NCI-H82 treated with DMSO at 0.1 percent for 48 hours (cell line): Measurements from ENCODE around the gene DRICH1.
A peak's percentile ranks its signal among the peaks of the same experiment; 100 is the strongest.
"Not testable (repeated sequence)": the region's sequence is repeated elsewhere in the genome, so short reads cannot be mapped to it uniquely, and the experiment has no call there.

Experiments
- DNase-seq: peaks from one replicate; lab custom pipeline; 2025; ENCODE audit not compliant: unreplicated experiment; lab: John Stamatoyannopoulos, UW

The DRICH1 gene, protein sequence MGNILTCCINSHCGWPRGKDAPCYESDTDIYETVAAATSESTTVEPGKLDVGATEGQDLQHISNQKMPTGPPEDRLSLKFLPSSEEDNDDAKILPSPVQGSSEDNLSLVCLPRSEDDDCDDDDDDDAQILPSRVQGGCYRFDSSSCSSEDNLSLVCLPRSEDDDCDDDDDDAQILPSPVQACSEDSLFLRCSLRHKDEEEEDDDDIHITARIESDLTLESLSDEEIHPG

DNA sequence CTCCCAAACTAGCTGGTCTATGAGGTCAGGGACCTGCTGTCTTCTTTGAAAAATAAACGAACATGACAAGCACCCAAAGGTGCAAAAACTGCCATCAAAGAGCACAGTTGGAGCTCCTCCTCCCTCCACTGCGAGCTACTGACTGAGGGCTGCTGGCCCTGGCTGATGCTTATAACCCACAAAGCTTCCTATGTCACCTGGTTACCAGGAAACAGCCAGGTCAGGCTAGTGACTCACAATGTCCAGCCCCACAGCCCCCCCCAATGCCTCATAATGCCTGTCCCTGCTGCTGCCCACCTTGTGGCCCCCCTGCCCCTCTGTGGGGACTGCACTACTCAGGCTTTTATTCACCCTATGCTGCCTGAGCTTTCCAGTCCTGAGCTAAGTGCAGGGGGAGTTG is at the start of gene DRICH1:
Gene DRICH1, minus strand, starts transcription at position 144 of the 400 bp plus-strand sequence. CDS start 298 bp downstream, outside the sequence.
- DNase-seq = no peak

DNA sequence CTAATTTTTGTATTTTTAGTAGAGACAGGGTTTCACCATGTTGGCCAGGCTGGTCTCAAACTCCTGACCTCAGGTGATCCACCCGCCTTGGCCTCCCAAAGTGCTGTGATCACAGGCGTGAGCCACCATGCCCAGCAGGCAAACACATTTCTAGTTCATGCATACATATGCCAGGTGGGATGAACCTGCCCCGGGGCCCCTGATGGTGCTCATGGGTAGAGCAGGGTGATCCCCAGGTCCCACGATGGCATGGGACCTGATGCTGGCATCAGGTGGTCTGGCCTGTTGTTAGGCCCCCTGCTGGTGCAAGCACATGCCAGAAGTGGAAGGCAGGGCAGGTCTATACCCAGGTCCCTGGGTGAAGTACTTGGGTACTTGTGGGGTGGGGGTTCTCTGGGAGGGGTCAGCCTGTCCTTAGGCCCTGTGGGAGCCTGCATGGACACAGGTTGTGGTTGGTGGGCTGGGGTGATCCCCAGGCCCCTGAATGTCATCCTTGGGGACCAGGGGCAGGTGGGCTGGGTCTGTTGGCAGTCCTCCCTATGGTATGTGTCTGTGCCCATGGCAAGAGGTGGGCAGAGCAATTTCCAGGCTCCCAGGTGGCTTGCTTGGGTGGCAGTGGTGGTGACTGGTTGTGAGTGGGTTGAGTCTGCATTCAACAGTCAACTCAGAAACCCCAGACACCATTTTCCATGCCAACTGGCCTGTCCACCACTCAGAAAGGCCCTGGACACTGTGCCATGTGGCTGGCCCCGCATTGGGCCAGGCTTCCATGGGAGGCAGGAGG is 49.1 kb upstream of the DRICH1 start:
- DNase-seq = no peak

DNA sequence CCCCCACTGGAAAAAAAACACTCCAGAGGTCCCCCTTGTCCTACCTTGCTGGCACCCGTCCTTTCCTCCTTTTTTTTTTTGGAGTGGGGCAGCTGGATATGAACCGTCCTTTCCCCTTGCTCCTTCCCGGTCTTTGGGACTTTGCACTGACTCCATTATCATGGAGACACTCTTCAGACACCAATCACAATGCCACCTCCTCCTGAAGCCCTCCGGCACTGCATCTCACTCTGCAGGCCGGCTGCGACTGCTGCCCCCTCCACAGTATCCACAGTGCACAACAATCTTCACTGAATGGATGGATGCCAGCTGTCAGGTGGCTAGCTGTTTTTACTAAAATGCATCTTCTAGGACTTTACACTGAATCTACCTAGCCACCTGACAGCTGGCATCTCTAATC is 46.0 kb upstream of the DRICH1 start:
- no peak for DNase-seq

DNA sequence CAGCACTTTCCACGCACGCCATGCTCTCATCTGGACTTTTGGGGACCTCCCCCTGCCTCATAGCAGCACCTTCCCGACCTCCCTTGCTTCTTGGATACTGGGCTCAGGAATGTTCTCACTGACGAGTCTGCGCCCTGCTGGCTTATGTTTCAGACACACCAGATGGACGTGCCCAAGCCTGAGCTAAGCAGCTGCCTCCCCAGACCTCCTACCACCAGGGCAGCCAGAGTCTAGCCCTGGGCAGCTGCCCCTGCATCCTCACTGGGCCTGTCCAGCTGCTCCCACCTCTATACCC is 45.5 kb upstream of the DRICH1 start:
- DNase-seq = peak; percentile 0

DNA sequence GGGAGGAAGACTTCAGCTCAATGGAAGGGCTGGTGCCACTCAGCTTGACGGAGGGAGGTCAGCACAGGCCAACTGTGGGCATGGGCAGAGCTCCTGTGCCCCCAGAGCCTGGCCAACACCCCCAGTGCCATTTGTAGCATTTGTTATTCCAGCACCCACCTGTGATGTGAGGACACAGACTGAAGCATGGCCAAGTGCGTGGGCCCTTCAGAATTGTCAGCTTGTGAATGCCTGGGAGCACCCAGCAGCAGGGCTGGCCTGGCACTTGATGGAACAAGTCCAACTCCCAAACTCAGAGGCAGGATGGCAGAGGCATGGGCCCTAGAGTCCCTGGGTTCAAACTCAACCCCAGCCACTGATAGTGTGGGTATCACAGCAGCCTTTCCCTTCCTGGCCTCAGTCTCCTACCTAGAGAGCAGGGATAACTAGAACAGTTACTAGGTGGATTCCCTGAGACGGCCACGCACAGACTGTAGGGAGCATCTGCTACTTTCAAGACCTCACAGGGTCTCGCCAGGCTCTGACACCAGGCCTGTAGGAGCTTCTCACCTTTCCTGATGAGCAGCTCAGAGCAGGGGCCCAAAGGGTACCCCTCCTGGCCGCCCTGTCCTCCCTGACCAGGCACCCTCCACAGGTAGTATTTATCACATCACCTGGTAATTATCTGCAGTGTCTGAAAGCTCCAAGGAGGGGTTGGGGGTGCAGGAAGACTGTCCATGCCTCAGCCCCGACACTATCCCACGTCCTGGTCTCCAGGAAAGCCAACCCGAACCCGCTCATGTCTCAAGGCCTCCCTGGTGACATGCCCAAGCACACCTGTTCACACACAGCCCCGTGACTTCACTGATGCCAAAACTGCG is 45.0 kb upstream of the DRICH1 start:
- not testable (repeated sequence) for DNase-seq

DNA sequence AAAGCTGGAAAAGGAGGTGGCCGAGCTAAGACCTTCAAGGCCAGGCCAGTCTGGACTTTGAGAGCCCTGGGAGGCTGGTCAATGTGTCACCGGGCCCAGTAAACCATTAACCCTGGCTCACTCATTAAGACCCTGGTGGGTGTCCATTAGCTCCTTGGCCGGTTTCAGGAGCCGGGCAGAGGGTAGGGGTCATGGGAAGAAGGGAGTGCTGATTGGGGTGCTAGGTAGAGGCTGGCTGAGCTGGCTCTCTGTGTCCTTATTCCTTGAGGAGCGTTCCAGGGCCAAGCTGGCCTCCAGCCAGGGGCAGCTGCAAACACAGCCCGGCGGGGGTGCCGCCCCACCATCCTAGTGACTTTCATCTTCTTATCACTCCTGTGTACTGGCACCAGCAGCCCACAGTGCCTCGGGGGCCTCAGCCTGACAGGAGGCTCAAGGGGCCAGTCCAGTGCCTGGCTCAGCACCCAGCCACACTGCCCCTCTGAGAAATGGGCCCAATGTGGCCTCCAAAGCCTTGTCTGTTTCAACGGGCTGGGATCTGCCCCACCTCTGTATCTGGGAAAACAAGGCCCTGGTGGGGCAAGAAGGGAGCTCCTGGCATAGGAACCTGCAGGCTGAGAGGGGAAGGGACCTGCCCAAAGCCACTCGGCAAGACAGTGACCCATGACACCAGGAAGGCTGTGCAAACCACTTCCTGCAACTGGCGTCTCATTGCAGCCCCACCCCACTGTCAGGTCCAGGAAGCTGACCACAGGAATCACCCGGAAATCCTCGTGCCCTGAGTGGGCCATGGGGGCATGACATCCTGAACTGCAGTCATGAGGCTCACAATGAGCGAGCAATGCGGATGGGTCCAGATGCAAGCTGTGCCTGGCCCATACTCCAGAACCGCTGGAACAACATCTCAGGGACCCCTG is 43.6 kb upstream of the DRICH1 start:
- no peak for DNase-seq

DNA sequence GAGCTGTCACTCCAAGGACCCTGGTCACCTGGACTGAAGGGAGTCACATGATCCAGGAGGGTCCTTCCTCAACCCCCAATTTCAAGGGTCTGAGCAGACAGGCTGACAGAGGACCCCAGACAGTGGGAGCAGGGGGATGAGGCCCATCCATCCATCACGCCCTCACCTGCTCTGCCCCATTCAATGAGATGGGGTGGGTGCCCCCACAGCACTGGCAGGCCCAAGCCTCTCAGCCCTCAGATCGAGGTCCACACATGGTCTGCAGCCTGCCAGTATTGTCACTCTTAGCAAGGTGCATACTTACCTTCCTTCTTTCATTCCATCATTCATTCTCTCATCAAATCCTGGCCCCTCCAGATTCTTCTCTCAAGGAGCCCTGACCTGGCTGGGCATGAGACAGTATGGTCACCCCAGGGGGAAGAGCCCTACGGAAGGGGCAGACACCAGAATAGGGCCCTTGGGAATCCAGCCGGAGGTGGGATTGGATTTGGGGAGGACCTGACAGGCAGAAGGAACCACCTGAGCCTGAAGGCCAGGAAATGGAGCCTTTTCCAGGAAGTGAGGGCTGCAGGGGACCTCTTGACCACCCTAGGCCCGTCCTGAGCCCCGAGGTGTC is 42.9 kb upstream of the DRICH1 start:
- not testable (repeated sequence) for DNase-seq

DNA sequence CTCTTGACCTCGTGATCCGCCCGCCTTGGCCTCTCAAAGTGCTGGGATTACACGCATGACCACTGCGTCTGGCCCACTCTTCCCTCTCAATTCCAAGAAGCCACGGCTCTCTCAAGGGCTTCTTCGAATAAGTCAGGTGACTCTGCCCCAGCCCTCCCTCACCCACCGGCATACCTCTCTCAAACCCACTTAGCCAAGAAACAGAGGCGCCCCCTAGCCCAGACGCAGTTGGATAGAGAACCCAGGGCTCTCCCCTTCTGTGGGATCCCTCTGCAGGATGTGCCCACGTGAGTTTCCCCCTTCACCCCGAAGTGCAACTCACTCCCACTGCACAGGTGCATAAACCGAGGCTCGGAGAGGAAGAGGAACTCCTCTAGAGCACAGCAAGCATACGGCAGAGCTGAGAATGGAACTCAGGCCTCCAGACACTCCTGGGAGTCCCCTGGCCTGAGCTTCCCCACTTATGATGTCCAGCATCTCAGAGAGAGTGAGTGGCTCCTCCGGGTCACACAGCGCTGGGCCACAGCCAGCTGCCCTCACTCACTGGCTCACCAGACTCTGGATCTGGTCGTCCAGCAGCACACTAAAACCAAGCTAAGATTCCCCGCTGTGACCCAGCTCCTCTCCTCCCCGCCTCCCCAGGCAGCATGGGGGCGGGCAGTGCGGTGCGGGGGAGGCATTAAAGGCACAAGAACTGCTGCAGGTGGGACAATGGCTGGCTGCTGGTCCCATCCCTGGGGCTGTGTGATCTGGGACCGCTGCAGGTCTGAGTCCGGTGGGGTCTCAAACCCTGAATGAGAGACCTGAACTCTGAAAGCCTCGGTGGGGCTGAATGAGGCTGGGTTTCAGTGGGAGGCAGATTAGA is 41.9 kb upstream of the DRICH1 start:
- DNase-seq = no peak

DNA sequence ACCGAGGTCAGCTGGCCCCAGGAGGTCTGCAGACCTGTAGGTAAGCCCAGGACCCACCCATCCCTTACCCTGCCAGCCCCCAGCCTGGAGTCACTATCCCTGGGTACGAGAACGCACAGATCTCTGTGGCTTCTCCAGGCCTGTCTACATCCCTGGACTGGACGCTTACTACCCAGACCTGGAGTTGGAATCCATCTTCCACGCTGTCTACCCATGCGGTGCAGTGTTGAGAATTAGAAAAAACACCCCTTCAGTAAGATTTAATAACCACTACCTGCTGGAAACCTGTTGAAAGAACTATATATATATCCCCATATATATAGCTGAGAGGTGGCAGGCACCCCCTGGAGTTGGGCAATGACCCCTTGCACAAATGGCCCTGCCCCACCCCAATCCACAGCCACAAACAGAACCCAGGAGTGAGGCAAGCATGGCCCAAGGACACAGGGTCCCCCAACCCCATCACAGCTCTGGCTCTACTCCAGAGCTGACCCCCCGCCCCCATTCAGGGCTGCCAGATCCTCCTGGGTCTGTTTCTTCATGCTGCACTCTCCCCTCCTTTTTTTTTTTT is 41.0 kb upstream of the DRICH1 start:
- peak; percentile 0 for DNase-seq

DNA sequence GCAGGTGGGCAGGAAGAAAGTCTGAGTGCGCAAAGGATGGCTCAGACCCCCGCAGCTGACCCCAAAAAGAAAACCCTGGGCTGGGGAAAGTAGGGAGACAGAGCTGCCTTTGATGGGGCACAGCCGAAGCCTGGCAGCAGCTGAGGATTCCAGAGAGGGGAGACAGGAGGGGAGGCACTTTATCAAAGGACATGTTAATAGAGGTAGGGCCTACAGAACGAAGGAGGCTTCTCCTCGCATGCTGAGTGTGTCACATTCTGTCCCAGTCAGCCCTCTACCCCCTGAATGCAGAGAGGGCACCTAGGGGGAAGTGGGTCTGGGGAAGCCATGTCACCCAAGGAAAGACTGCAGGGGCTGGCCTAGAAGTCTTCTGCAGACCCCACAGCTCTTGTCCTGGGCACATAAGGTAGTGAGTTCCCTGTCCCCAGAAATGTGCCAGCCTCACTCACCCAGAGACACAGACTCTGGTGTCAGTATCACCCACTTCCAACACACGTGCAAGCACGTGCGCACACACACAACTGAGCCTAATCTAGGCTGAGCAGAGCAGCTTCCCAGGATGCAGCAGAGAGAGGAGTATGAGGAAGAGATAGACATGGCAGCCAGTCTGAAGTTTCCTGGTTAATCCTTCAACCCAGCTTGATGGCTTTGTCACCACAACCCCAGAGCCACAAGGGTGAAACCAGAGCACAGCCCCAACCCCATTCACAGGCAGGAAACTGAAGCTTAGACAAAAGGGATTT is 40.4 kb upstream of the DRICH1 start:
- not testable (repeated sequence) for DNase-seq

DNA sequence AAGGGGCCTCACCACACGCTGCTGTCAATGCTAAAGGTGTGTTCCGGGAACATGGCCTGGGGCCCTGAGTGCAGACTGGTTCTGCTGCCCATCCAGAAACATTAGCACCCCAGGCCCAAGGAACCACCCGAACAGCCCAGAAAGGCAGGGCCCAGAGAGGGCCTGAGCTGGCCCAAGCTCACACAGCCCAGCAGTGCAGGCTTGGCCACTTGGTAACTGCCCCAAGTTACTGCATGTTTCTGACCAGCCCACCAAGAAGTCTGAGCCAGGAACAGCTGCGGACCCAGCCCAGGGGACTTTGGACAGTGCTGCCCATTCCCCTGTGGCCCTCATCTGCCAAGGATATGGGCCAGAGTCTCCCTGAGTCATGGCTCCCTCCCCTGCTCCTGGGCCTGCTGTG is 39.3 kb upstream of the DRICH1 start:
- not testable (repeated sequence) for DNase-seq

DNA sequence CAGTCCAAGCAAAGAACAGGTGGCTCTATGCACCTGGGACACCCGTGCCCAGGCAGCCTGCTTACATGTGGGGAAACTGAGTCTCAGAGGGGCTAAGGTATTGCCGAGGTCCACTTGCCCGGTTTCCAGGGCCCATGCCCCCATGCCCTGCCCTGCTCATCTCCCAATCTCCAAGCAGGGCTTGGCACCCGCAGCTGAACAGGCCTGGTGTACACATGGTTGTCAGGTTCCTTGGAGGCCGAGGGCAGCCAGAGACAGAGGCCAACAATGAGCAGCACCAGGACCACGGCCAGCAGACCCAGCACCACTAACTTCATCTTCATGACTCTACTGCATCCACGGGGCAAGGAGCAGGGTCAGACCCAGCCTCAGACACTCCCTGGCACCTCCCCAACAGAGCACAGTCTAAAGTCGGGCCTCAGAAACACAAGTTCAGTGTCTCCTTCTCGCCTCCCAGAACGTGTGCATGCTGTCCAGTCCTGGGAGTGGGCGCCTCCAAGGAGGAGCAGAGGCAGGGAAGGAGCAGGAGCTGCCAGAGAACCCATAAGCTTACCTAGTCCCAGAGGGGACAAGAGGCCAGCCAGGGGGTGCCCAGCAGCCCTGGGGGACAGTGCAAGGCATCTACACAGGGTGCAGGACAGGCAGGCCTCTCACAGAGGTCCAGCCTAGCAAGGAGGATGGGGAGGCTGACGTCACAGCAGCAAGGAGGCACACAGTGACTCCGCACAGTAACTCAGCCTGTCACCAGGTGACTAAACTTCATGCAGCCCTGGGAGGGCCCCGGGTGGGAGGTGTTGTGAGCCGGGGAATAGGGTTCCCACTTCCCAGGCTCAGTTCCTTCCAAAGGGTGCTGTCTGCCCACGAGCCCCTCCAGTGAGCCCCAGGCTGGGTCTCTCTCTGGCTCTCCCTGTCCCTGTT is 38.5 kb upstream of the DRICH1 start:
- no peak for DNase-seq

DNA sequence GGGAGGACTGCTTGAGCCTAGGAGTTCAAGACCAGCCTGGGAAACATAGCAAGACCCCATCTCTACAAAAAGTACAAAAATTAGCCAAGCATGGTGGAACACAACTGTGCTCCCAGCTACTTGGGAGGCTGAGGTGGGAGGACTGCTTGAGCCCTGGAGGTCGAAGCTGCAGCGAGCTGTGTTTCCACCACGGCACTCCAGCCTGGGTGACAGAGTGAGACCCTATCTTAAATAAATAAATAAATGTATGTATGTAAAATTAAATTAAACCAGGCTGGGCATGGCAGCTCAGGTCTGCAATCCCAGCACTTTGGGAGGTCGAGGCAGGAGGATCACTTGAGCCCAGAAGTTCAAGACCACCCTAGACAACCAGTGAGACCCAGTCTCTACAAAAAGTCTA is 28.3 kb upstream of the DRICH1 start:
- not testable (repeated sequence) for DNase-seq

DNA sequence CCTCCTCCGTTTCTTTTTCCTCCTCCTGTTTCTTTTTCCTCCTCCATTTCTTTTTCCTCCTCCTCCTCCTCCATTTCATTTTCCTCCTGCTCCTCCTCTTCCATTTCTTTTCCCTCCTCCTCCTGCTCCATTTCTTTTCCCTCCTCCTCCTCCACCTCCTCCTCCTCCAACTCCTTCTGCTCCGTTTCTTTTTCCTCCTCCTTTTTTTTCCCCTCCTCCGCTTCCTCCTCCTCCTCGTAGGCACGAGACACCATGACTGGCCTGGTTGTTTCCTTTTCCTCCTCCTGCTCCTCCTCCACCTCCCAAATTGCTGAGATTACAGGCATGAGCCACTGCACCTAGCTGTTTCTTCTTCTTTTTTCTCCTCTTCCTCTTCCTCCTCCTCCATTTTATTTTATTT is 25.6 kb upstream of the DRICH1 start:
- no peak for DNase-seq

DNA sequence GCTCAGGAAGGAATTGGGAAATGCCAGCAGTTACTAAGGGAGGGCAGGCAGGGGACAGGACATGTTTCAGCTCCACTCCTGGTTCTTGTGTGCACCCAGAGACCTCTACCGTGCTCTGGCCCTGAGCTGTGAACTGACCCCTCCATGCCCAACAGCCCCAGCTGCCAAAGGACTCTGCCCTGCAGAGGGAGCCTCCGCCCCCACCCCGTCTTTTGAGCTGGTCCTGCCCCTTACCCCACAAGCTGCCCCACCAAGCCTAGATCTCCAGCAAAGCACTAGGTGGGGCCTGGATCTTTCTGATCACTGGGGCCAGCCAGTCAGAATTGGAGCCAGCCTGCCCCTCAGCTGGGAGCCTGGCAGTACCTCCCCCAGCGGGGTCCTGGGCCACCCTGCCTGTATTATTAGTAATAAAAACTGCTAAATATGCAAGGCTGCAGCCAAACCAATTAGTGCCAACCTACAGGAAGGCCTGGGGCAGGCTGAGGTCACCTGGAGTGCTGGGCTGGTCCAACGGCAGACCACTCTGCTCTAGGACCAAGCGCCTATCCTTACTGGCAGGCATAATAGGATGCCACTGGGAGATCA is 23.9 kb upstream of the DRICH1 start:
- no peak for DNase-seq

DNA sequence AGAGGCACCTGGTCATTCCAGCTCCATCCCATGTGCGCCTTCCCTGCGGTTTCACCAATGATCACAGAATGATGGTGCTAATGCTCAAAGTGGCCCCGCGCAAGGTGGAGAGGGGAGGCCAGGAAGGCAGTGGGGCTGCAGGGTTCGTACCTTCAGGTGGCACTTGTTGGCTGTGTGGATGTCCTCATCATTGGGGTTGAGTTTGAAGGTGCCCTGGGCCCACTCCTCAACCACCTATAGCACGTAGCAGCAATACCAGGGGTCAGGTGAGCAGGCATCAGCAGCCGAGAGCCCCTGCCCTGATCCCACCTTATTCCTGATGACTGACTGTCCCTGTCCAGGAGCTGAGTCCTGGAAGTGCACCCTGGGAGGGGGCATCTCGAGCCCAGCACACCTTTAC is 20.6 kb upstream of the DRICH1 start:
- DNase-seq = no peak

DNA sequence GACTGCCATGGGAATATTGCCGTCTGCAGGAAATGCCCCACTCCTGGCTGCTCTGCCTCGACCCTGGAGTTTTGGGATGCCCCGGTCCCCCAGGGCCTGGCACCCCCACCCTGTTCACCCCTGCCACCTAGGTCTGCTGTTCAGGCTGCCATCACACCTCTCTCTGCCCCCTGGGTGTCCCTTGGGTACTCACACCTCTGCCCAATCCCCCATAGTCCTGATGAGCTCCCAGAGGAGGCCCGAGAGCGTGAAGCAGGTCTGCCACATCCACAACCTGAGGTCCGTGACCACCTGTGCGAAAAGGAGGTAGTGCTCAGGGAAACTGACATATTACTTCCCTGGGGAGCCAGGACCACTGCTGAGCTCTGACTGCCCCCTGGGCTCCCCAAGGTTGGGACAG is 20.2 kb upstream of the DRICH1 start:
- DNase-seq = no peak
